ENCODE measurements around the gene CRY1.
"Not testable (repeated sequence)": the region's sequence is repeated elsewhere in the genome, so short reads cannot be mapped to it uniquely, and the experiment has no call there.

Gene CRY1

DNA sequence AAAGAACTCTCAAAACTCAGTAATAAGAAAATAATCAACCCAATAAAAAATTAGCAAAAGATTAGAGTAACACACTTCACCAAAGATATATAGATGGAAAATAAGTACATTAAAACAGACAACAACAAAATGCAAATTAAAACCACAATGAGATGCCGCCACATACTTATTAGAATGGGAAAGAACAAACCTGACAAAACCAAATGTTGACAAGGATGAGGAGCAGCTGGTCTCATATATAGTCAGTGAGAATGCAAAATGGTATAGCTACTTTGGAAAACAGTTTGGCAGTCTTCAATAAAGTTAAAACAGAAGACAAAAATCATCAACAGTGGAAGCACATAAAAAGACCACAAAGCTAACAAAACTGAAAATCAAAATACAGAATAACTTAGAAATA lies 29.1 kb downstream of the CRY1 start:
- no peak for DNase-seq (ENCODE audit: low read depth in 2 of 2)

DNA sequence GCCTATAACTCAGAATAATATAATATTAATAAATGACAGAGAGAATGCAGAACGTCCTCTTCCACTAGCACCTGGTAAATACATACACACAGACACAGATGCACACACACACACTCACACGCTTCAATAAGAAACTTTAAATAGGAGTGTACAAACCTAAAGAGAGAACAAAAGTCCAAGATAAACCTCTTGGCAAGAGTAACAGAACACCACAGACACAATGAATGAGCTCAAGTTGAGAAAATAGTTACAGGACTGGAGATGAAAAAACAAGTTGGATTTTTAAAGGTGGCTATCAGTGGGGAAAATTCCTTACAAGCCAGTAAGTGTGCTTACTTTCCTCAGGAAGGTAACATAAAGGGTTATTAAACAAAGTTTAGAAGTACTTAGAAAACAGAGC lies 35.2 kb downstream of the CRY1 start:
- no peak for DNase-seq (ENCODE audit: low read depth in 2 of 2)

DNA sequence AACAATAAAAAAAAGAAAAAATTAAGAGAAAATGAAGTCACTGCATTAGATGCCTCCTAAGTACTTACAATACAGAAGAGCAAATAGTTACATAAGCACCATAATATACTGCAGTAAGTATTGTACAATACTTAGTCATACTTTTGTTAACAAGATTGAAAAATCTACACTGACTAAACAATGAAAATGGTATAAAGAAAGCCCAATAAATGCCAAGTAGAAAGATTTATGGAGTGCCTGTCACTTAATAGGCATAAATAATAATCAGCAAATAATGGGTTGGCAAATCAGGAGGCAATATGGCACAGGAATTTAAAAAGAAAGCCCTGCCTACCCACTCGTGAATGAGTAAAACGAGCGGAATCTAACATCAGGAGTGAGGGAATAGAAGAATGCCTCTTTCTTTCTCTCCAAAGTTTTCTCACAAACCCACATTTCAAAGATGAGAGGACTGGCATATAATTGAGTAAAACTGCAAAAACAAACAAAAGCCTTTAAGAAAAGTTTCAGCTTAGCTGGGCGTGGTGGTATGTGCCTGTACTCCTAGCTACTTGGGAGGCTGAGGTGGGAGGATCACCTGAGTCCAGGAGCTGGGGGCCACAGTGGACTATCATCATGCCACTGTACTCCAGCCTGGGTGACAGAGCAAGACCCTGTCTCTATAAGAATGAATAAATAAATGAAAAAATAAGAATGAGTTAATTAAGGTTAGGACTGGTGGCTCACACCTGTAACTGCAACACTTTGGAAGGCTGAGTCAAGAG lies 36.1 kb downstream of the CRY1 start:
- no peak for DNase-seq (ENCODE audit: low read depth in 2 of 2)

DNA sequence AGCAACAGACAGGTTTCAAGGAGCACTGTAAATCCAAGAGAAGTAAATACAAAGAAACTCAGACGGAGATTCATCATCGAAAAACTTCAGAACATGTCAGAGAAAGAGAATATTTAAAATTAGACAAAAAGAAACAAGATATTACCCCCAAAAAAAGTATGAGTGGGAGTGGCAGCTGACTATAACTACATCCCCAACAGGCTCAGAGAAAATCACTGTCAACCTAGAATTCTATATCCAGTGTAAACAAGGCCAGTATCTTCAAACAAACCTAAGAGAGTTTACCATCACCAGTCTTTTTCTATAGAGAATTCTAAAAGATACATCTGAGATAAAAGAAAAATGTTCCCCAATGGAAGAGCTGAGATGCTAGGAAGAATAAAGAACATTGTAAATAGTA lies 39.6 kb downstream of the CRY1 start:
- no peak for DNase-seq (ENCODE audit: low read depth in 2 of 2)

DNA sequence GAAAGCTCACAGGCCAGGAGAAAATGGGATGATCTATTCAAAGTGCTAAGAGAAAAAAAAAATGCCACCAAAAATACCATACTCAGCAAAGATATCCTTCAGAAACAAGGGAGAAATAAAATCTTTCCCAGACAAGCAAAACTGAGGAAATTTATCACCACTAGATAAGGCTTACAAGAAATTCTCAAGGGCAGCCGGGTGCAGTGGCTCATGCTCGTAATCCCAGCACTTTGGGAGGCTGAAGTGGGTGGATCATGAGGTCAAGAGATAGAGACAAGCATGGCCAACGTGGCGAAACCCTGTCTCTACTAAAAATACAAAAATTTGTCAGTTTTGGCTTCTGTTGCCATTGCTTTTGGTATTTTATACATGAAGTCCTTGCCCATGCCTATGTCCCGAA lies 48.2 kb downstream of the CRY1 start:
- DNase-seq (ENCODE audit: low read depth in 2 of 2), result no peak

DNA sequence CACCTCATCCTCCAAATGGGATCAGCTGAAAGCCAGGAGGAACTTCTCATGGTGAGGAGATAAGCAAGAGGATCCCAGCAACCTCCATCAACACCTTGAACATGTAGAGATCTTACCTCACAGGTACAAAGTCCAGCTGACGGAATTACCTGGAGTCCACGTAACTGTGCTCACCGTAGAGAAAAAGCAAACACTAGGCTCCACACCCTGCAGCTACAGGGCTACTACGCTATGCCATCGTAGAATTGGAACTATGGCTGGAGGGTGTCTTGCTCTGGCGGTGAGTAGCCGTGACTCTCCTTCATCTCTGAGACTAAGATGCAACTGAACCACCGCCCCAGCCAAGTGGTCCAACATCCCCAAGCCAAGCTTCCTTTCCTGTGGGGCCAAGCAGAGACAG lies 50.5 kb downstream of the CRY1 start:
- no peak for DNase-seq (ENCODE audit: low read depth in 2 of 2)

DNA sequence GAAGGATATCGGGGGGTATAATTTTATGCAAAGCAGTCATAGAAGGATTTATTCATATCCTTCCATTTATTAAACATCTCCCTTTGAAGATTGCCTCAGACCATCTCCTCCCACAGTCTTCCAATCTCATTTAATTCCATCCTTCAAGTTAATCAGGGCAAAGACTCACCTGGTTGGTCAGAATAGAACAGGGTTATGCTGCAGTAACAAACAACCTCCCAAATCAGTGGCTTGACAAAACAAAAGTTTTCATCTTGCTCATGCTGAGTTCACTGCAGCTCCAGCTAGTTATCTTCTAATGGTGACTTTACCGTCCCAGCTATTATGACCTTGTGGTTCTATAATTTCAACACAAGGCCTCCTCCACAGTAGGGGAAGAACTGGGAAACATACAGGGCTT lies 57.6 kb downstream of the CRY1 start:
- no peak for DNase-seq (ENCODE audit: low read depth in 2 of 2)

DNA sequence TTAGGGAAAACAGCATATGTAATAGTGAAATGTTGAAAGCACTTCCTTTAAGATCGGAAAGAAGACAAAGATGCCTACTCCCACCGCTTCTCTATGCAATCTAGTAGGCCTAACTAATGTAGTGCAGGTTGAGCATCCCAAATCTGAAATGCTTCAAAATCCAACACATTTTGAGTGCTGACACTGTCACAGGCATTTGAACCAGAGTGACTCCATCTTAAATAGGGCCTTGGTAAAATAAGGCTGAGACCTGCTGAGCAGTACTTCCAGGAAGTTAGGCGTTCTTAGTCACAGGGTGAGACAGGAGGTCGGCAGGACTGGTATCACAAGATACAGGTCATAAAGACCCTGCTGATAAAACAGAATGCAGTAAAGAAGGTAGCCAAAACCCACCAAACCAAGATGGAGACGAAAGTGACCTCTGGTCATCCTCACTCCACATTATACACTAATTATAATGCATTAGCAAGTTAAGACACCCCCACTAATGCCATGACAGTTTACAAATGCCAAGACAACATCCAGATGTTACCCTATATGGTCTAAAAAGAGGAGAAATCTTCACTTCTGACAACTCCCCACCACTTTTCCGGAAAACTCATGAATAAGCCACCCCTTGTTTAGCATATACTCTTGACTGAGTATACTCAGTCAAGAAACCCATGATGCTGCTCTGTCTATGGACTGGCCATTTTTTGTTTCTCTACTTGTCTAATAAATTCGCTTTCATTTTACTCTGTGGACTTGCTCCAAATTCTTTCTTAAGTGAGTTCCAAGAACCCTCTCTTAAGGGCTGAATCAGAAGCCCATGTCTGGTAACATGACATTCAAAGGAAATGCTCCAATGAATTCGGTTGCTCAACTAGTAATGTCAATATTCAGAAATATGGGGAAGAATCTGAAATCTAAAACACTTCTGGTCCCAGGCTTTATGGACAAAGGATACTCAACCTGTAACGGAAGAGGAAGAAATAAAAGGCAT lies 59.3 kb downstream of the CRY1 start:
- DNase-seq (ENCODE audit: low read depth in 2 of 2), result no peak

DNA sequence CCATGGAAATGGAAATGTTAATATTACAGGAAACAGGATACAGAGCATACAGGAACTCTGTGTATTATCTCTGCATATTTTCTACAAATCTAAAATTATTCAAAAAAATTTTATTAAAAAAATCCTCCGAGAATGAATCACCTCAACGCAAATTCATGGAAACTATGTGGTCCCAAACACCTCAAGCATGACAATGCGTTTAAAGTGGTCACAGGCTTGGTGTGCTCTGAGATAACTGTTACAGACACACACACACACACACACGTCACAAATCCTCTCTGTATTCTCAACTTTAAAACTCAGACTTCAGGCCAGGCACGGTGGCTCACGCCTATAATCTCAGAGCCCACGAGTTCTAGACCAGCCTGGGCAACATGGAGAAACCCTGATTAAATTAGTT lies 61.1 kb downstream of the CRY1 start:
- DNase-seq (ENCODE audit: low read depth in 2 of 2), result no peak

DNA sequence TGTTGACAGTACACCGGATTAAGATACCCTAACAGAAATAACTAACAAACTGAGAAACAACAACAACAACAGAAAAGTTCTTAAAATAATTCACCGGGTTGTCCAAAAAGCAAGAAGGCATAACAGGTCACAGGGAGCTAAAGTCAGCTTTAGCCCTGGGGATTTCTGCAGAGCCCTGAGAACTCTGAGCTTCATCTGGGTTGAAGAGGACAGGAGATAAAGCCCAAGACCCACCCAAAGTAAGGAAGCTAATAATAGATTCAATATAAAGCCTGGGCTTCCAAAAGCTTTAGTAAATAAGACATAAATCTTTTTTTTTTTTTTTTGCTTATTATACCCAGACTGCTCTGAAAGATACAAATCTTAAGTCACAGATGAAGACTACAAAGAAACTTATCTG lies 62.3 kb downstream of the CRY1 start:
- no peak for DNase-seq (ENCODE audit: low read depth in 2 of 2)

DNA sequence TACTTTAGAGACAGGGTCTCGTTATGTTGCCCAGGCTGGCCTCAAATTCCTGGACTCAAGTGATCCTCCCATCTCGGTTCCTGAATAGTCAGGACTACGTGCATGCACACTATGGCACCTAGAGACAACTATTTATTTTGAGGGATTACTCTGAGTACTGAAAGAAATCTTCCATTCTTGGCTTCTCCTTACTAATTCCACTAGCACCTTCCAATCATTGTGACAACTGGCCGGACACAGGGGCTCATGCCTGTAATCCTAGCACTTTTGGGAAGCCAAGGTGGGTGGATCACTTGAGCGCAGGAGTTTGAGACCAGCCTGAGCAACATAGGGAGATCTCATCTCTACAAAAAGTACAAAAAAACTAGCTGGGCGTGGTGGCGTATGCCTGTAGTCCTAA lies 64.3 kb downstream of the CRY1 start:
- no peak for DNase-seq (ENCODE audit: low read depth in 2 of 2)

DNA sequence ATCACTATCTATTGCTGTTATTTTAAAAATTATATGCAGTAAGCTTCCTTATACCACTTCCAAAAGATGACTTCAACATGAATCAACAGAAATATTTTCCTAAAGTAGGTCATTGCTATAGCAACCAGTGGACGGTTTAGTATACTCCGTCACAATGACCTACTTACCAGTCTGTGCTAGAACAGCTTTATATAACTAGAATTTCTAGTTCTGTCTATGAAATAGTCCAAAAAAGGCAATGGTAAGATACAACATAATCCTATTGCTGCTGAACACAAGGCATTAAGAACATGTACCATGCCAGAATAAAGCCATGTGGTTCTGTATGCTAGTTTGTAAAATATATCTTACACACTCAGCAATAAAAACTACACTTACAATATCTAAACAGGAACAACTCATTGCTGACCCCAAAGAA lies 65.7 kb downstream of the CRY1 start:
- no peak for DNase-seq (ENCODE audit: low read depth in 2 of 2)

DNA sequence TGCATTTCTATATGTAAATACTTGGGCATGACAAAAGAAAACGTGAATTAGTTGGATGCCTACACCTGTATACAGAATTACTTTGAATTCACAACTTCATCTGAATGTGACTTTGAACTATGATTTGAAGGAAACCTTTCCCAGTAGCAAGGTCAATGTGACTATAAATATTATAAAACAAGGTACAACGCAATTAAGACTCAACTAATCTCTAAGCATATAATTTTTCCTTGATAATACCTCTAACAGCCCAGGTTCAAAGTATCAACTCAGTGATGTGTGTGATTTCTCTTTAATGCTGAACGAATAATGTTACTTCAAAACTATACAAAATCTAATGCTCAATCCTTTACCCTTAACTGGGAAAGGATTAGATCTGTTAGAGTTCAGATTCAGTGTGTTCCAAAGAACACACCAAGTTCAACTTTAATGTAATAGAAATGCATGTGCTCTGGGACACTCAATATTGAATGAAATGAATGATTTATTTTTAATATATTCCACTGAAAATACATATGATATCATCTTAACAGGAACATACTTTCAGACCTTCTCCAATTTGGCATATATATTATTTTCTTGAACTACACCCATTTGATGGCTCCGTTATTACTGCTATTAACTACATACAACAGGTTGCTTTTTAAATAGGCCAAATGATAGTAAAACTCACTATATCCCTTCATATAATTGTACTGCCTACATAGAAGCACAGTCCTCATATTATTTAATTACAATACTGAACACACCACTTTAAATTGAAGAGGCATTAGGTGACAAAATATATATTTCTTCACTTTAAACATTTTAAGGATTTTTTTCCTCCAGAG lies 66.3 kb downstream of the CRY1 start:
- DNase-seq (ENCODE audit: low read depth in 2 of 2), result no peak

DNA sequence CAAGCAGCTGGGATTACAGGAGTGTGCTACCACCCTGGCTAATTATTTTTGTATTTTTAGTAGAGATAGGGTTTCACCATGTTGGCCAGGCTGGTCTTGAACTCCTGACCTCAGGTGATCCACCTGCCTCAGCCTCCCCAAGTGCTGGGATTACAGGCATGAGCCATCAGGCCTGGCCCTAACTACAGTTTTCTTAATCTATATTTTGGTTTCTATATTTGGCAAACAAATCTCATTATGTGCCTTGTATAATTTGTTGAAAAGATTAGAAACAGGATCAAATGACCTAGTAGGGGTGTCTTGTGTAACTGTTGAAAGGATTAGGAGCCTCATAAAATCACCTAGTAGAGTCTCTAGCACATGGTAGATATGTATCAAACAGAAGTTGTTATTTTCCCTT lies 67.0 kb downstream of the CRY1 start:
- DNase-seq (ENCODE audit: low read depth in 2 of 2), result not testable (repeated sequence)

DNA sequence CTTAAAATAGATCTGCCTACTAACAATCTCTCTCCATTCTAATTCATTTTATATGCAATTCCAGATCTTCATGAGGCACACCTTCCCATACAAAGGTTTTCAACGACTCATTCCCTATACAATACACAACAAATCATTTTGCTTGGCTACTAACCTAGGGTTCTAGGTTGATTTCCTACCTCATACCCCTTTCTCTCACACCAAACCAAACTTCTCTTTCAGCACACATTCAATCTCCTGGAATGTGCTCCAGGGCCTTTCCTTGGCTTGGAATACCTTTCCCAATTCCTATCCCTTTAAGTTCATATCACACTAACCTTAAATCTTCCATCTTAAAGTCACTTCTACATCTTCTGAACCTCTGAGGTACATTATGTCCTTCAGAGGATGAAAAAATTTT lies 67.7 kb downstream of the CRY1 start:
- no peak for DNase-seq (ENCODE audit: low read depth in 2 of 2)

DNA sequence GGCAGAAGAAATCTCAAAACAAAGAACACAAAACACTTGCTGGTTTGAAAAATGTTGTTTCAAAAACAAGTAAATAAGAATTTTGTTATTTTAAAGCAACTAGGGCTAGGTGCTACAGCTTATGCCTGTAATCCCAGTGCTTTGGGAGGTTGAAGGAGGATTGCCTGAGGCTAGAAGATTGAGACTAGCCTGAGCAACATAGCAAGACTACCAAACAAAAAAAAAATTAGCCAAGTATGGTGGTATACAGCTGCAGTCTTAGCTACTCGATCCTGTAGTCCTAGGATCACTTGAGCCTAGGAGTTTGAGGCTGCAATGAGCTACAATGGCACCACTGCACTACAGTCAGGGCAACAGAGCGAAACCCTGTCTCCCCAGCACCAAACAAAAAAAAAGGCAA lies 73.8 kb downstream of the CRY1 start:
- DNase-seq (ENCODE audit: low read depth in 2 of 2), result no peak

DNA sequence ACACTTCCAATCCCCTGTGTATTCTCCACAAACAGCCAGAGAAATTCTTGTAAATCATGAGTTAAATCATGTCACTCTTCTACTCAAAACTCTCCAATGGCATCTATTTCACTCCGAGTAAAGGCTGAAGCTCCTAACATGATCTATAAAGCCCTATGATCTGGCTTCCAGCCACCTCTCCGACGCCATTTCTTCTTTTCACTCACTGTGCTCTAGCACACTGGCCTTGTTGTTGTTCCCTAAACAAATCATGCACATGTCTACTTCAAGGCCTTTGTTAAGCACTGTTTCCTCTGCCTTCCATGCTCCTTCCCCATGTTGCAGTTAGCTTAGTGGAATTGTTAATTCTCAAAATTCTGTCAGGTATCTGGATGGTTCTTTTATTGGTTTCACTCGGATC lies 76.3 kb downstream of the CRY1 start:
- no peak for DNase-seq (ENCODE audit: low read depth in 2 of 2)

DNA sequence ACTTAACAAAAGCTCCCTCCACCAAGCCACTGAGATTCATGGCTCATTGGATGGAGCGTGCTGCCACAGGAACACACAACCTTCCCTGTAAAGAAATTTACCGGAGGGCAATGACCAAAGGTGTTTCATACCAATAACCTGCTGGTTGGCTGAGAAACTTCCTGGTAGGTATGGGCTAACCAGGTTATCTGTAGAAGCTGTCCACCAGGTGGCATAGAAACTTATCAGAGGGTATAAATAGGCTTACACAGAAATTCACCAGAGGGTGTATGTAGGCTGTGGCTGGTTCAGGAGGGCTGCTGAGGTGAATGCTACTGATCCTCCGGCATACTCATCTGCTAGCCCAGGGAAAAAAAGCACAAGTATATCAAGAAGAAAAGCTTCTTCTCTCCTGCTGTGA lies 79.3 kb downstream of the CRY1 start:
- no peak for DNase-seq (ENCODE audit: low read depth in 2 of 2)

DNA sequence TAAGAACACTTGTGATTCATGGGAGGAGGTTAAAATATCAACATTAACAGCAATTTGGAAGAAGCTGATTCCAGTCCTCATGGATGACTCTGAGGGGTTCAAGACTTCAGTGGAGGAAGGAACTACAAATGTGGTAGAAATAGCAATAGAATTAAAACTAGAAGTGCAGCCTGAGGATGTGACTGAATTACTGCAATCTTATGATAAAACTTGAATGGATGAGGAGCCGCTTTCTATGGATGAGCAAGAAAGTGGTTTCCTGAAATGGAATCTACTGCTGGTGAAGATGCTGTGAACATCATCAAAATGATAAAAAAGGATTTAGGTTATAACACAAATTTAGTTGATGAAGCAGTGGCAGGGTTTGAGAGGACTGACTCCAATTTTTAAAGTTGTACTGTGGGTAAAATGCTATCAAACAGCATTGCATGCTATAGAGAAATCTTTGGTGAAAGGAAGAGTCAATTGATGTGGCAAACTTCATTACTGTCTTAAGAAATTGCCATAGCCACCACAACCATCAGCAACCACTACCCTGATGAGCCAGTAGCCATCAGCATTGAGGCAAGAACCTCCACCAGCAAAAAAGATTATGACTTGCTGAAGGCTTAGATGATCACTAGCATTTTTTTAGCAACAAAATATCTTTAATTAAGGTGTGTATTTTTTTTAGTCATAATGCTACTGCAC lies 80.5 kb downstream of the CRY1 start:
- no peak for DNase-seq (ENCODE audit: low read depth in 2 of 2)

DNA sequence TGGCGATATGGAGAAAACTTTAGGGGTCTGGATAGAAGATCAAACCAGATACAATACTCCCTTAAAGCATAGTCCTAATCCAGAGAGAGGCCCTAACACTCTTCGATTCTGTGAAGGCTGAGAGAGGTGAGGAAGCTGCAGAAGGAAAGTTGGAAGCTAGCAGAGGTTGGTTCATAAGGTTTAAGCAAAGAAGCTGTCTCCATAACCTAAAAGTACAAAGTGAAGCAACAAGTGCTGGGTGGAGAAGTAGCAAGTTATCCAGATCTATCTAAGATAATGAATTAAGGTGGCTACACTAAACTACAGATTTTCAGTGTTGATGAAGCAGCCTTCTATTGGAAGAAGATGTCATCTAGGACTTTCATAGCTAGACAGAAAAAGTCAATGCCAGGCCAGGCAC lies 81.8 kb downstream of the CRY1 start:
- no peak for DNase-seq (ENCODE audit: low read depth in 2 of 2)

DNA sequence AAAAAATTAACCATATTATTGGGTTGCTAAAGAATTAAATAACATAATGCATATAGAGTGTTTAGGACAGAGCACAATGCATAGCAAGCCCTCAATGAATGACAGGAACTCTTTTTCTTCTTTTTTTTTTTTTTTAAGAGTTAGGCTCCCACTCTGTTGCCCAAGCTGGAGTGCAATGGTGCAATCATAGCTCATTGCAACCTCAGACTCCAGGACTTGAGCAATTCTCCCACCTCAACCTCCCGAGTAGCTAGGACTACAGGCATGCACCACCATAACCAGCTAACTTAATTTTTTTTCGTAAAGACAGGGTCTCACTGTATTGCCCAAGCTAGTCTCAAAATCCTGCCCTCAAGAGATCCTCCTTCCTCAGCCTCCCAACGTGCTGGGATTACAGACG lies 85.9 kb downstream of the CRY1 start:
- DNase-seq (ENCODE audit: low read depth in 2 of 2), result no peak

DNA sequence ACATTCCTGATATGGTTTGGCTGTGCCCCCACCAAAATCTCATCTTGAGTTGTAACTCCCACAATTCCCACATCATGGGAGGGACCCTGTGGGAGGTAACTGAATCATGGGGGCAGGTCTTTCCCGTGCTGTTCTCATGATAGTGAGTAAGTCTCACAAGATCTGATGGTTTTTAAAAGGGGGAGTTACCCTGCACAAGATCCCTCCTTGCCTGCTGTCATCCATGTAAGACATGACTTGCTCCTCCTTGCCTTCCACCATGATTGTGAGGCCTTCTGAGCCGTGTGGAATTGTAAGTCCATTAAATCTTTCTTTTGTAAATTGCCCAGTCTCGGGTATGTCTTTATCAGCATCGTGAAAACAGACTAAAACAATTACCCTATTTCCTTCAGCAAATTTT lies 90.7 kb downstream of the CRY1 start:
- not testable (repeated sequence) for DNase-seq (ENCODE audit: low read depth in 2 of 2)

All from stimulated activated CD8-positive, alpha-beta memory T cell treated with anti-CD3 and anti-CD28 coated beads, Interleukin-2, amount 100 ng/mL, for 48 hours (primary cell).